ENCODE measurements around the gene TENM4. TPM values are rescaled to one million over a fixed set of nuclear protein-coding genes. Genes with fewer than 3 reads are reported as not detected.

TENM4 gene
- polyA plus RNA-seq, 1 experiment: 5.5 TPM

DNA sequence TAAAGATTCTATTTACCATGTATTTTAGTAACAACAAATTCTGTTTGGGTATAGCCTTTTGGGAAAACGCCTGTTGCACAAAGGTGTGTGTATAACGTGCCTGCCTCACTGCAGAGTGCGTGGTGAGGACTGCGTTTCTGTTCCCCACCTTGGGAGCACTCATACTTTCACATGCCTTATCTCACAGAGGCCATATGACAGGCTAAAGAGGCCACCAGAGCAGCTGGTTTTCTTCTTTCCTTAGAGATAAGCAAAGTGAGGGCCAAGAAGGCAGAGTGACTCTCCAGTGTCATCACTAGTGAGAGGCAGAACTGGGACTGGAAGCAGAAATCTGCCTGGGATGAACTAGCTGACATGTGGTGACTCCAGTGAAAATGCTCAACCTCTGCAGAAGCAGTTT, 497.0 kb downstream of the TENM4 start:
- Histone ChIP-seq H3K27ac (ENCODE audit: low read depth, low read length) (no peak overlapping the region), H3K27me3 (ENCODE audit: control insufficient read depth, insufficient read depth, low read length) (peaks cover 3% of the 10 kb centered on the region), H3K4me3 (ENCODE audit: low read depth, low read length) (no peak overlapping the region), H3K9me3 (ENCODE audit: control insufficient read depth, insufficient read depth, low read length) (no peaks in the 10 kb centered on the region)
- POLR2A ChIA-PET: no interaction called here
- TF ChIP-seq, protein P1, sequence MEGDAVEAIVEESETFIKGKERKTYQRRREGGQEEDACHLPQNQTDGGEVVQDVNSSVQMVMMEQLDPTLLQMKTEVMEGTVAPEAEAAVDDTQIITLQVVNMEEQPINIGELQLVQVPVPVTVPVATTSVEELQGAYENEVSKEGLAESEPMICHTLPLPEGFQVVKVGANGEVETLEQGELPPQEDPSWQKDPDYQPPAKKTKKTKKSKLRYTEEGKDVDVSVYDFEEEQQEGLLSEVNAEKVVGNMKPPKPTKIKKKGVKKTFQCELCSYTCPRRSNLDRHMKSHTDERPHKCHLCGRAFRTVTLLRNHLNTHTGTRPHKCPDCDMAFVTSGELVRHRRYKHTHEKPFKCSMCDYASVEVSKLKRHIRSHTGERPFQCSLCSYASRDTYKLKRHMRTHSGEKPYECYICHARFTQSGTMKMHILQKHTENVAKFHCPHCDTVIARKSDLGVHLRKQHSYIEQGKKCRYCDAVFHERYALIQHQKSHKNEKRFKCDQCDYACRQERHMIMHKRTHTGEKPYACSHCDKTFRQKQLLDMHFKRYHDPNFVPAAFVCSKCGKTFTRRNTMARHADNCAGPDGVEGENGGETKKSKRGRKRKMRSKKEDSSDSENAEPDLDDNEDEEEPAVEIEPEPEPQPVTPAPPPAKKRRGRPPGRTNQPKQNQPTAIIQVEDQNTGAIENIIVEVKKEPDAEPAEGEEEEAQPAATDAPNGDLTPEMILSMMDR (IDR thresholded peaks at IDR 0.05; ENCODE audit: low read depth, low read length): no peak
- CTCF ChIA-PET: no interaction called here
- no peak for DNase-seq (ENCODE audit: low read depth, low spot score)

DNA sequence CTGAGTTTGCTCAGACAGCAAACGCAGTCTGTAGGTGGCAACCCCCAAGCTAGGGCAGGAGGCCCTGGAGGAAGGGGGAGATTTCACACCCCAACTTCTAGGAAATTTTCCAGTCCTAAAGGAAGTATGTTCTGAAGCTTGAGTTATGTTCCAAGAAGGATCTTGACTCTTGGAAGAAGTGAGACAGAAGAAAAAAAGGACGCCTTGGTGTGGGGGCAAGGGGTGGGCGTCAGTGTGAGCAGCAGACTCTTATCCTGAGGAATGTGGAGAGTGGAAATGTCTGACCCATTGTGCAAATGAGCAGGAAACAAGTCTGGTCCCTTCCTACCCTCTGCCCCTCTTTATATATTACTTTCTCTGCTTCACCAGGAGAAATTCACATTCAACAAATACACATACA, 497.7 kb downstream of the TENM4 start:
- CTCF ChIA-PET: interaction anchor here (1.3 kb wide), 1 partner anchor 145 kb away, joined by 3 read pairs; no protein-coding TSS in a partner anchor
- TF ChIP-seq, protein P1 (IDR thresholded peaks at IDR 0.05; ENCODE audit: low read depth, low read length): no peak
- Histone ChIP-seq H3K27ac (ENCODE audit: low read depth, low read length) (no peak overlapping the region), H3K27me3 (ENCODE audit: control insufficient read depth, insufficient read depth, low read length) (peaks cover 3% of the 10 kb centered on the region), H3K4me3 (ENCODE audit: low read depth, low read length) (no peak overlapping the region), H3K9me3 (ENCODE audit: control insufficient read depth, insufficient read depth, low read length) (no peaks in the 10 kb centered on the region)
- POLR2A ChIA-PET: no interaction called here
- no peak for DNase-seq (ENCODE audit: low read depth, low spot score)

DNA sequence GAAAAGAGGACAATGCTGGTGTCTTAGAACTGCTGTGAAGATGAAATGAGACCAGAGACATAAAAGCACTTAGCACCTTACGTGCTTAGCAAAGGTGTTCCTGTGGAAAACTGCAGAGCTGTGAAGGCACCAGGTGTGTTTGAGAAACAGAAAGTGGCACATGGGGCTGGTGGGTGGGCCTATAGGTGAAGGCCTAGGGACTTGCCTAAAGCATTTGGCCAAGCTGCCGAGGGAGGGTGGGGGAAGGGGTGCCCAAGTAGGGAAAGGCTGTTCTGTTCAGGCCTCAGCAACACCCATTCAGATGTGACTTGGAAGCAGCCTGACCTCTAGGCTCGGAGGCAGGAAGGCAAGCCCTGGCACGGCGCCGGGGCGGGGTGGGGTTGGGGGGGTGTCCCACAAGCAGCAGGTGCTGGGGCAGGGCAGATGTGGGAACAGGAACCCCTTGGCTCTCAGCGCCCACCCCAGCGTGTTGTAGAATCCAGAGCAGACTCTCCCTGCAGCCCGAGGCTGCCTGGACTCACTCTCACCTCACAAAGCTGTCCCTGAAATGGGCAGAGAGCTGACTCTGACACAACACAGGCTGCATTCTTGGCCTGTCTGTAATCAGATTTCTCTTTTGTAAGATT, 499.5 kb downstream of the TENM4 start:
- no peak for DNase-seq (ENCODE audit: low read depth, low spot score)
- TF ChIP-seq, protein P1 (IDR thresholded peaks at IDR 0.05; ENCODE audit: low read depth, low read length): no peak
- Histone ChIP-seq H3K27me3 (ENCODE audit: control insufficient read depth, insufficient read depth, low read length) (no peaks in the 10 kb centered on the region), H3K27ac (ENCODE audit: low read depth, low read length) (no peak overlapping the region), H3K4me3 (ENCODE audit: low read depth, low read length) (no peak overlapping the region), H3K9me3 (ENCODE audit: control insufficient read depth, insufficient read depth, low read length) (no peaks in the 10 kb centered on the region)
- CTCF ChIA-PET: interaction anchor here (1.6 kb wide), 1 partner anchor 296 kb away, joined by 5 read pairs; no protein-coding TSS in a partner anchor
- POLR2A ChIA-PET: no interaction called here

DNA sequence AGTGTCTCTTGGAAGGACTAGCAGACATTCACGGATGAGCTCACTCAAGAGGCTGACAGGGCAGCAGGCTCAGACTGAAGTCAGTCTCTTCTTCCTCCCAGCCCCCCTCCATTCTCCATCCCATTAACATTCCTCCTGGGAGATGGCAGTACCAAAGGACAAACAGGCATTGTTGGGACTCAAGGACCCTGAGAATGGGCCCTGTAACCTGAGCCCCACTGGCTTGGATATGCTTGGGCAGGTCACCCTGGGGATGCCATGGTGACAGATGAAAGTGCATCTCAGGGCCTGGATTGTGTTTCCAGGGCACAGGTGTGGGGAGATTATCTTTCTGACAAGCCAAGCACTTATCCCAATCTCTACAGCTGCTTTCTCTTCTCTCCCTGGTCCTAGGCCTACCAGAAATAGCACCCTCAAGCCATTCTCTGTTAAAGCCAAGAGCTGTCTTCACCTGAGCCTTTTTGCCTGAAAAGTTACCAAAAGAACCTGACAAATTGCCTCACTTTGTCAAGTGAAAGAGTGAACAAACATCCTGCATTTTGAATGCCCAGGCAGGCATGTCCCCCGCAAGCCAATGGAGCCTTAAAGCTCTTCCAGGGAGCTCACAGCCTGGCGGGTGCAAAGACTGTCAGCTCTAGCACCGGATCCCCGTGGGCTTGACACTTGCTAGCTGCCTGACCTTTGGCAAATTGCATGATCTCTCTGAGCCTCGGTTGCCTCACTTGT, 500.2 kb downstream of the TENM4 start:
- H3K27ac ChIP-seq (ENCODE audit: low read depth, low read length): no peak overlapping the region
- TF ChIP-seq, protein P1 (IDR thresholded peaks at IDR 0.05; ENCODE audit: low read depth, low read length): no peak
- ChIA-PET POLR2A (no interaction called here), CTCF (no interaction called here)
- no peak overlapping the region for H3K4me3 ChIP-seq (ENCODE audit: low read depth, low read length)
- DNase-seq (ENCODE audit: low read depth, low spot score): no peak
- H3K9me3 ChIP-seq (ENCODE audit: control insufficient read depth, insufficient read depth, low read length): no peaks in the 10 kb centered on the region
- H3K27me3 ChIP-seq (ENCODE audit: control insufficient read depth, insufficient read depth, low read length): no peaks in the 10 kb centered on the region

DNA sequence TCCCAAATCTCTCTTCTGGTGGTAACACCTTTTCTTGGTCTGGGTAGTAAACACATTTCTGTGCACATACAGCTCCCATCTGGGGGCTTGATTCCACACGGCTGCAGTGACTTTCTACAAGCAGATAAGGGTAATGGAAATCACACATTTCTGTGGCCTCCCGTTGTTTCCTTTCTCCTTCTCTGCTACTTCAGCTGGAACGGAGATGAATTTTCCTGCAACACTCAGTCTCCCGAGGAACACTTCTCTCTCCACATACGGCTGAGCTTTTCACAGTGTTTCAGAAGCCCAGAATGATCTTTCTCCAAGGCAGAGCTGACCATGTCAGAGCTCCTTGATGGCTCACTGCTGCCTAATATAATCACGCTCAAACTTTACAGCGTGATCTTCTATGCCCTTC, 501.9 kb downstream of the TENM4 start:
- ChIA-PET CTCF (interaction anchor here (0.6 to 1.6 kb wide), 3 partner anchors 11 to 292 kb away, joined by 3 to 4 read pairs (median 3); no protein-coding TSS in a partner anchor), POLR2A (no interaction called here)
- Histone ChIP-seq H3K27me3 (ENCODE audit: control insufficient read depth, insufficient read depth, low read length) (no peaks in the 10 kb centered on the region), H3K4me3 (ENCODE audit: low read depth, low read length) (no peak overlapping the region), H3K9me3 (ENCODE audit: control insufficient read depth, insufficient read depth, low read length) (no peaks in the 10 kb centered on the region), H3K27ac (ENCODE audit: low read depth, low read length) (no peak overlapping the region)
- TF ChIP-seq, protein P1 (IDR thresholded peaks at IDR 0.05; ENCODE audit: low read depth, low read length): no peak
- no peak for DNase-seq (ENCODE audit: low read depth, low spot score)
